Ishikawa (cell line): ENCODE measurements around the gene PALS2.

Source experiments
- EP300 ChIP-seq: IDR thresholded peaks from 2 replicates; pipeline ENCODE4 v1.6.1; 2012; ENCODE audit warnings: borderline replicate concordance
- REST ChIP-seq: IDR thresholded peaks from 2 replicates; pipeline ENCODE4 v1.6.1; 2012; ENCODE audit warnings: low read depth, mild to moderate bottlenecking
- TAF1 ChIP-seq: IDR thresholded peaks from 2 replicates; pipeline ENCODE4 v1.6.1; 2012; ENCODE audit warnings: low read depth, mild to moderate bottlenecking
- TEAD4 ChIP-seq: IDR thresholded peaks from 2 replicates; pipeline ENCODE4 v1.6.1; 2012
- YY1 ChIP-seq: IDR thresholded peaks from 2 replicates; pipeline ENCODE4 v1.6.1; 2012; ENCODE audit warnings: low read depth

DNA sequence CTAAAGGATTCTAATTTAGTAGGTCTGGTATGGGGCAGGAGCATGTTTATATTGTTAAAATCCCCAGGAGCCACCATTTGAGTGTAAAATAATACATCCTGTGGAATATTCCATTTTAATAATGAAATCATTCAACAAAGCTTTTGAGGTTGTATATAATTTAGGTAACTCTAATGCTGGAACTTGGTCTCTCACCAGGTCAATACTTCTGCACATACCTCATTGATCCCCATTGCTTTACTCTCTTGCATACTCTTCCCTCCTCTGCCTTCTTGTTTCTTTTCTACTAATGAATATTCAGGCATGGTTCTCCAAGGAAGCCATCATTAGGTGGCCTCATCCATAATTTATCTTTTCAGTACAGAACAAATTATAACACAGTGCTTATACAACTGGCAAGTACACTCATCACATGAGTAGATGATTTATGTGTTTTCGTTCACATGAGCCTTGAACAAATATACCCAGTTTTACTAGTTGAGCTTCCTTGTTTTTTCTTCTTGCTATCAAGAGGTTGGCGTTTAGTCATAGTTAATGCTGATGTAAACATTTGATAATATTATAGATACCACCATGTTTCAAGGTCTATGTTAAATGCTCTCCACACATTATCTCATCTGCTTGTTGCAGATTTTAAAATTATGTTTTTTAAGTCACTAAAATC lies 7.2 kb downstream of the PALS2 start:
- TF ChIP-seq TAF1 (no peak), EP300 (no peak), YY1 (no peak), REST (no peak), TEAD4 (no peak)
